GM21423 (cell line): ENCODE measurements around the gene UGT1A10.

Experiments
- ATAC-seq: cut with Tn5 transposase; IDR thresholded peaks from one replicate; pipeline ENCODE4 v1.9.1; 2021; ENCODE audit warnings: mild to moderate bottlenecking, moderate library complexity; ENCODE audit not compliant: unreplicated experiment

UGT1A10 gene

DNA sequence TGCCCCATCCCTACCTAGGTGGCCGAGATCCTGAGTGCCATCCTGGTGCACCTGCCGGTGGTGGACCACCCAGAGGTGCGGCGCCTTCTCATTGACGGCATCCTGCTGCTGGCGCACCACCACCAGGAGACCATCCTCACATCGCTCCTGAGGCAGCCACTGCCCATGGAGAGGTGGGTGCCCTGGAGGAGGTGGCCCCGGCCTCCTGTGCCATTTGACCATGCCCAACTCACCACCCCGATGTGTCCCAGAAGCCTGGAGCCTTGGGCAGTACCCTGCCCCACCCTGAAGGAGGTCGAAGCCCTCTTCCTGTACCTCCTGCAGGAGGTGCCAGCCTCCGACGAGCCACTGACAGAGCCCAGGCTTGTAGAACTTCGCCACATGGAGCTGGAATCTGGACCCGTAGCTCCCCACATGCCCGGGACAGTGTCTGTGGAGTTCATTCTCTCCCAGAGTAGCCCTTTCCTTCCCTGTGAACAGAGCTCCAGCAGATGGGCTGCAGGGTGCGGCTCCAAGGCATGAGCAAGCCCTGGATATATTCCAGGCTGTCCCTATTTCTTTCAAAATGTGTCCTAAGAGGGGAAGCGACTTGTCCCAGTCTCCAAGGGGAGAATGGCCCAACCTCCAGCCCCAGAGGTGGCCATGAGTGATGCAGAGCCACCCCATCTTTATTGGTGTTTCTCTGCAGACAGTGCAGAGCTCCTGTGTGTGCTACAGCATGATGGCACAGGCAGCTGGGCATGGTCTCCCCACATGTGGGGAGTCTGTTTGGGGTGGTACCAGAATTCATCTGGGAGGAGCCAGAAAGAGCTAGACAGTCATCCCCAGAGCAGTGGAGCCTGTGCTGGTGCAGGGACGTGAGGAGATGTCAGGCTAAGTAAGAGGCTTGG lies 183.9 kb downstream of the UGT1A10 start:
- no peak for ATAC-seq

DNA sequence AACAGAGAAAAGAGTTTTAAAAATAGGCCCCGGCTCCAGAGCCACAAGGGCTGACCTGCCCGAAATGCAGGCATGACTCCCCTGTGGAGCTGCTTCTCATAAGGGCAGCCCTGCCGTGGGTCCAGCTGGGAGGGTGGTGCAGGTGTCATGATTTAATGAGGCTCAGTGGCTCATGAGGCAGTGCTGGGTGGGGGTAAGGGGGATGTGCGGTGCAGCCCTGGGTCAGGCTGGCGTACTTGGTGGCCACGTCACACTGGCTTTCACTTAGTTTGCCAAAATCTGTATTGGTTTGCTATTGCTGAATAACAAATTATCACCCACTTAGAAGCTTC lies 184.5 kb downstream of the UGT1A10 start:
- no peak for ATAC-seq

DNA sequence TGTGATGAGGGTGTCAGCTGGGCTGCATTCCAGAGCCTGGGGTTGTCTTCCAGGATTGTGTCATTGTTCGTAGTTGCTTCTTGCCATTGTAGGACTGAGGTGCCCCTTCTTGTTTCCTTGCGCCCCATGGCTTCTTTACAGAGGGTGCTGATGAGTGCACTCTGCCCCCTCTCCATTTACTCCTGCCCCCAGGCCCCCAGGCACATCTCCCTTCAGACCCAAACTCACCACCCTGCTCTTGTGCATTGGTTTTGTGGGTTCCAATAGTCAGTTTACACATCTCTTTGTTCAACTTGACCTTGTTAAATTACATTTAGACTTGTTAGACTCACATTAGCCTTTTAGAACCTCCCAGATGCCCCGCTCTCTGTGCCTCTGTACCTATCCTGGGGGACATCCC lies 184.9 kb downstream of the UGT1A10 start:
- no peak for ATAC-seq

DNA sequence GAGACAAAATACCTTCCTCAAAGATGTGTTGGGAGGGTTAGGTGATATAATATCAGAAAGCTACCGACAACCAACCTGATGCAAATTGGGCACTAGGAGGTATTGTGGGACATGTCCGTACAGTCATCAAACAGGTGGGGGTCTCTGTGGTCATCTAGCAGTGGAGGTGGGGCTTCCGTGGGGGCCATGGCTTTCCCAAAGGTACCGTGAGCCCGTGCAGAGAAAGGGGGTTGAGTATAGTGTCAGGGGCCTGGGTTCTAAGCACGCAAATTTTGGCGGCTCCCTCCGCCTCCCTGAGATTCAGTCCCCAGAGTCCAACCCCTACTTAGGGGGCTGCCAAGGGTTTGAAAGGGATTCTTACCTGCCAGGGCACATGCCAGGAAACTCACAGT lies 185.5 kb downstream of the UGT1A10 start:
- no peak for ATAC-seq

DNA sequence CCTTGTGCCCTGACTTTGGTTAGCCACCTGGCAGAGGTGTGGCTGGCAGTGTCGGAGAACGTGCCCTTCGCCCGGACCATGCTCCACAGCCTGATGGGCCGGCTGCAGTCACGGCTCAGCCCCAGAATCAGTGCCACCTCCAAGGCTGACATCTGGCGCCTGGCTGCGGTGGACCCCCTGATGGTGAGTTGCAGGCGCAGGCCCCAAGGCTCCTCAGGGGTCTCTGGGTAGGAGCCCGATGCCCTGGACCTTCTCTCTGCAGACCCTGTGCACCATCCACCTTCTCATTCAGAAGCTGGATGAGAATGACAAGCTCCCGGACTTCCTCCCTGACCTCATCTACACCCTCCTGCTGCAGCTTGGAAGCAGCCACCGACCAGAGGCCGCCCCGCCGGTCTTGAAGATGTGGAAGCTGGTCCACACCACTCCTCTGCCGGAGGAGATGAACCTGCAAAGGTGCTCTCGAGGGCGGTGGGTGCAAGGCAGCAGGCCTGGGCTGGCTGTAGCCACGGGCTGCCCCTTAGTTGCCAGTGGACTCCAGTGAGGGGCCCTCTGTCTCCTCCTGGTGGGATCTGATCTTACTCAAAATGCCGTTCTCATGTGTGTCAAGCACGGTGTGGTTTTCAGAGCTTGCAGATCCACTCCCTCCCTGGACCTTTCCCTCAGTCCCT lies 186.0 kb downstream of the UGT1A10 start:
- no peak for ATAC-seq
